Prostate gland (tissue), 2 donors: Measurements from ENCODE around the gene PLXNB3. TPM values are rescaled to one million over a fixed set of nuclear protein-coding genes. Genes with fewer than 3 reads are reported as not detected.

Experiments
- DNase-seq: peaks from one replicate; pipeline ENCODE4 v3.0.0-alpha.2; 2019; ENCODE audit warnings: low spot score
- H3K27ac ChIP-seq, 2 donors: fragments of 200-600 bp; sonication (generic); 2 replicates each; pipeline ENCODE4 v1.5.1; 2017 to 2019
- H3K27me3 ChIP-seq: fragments of 200-600 bp; sonication (generic); replicated peaks from 2 replicates; pipeline ENCODE4 v1.5.1; 2019; ENCODE audit not compliant: insufficient read depth
- H3K36me3 ChIP-seq, 2 donors: fragments of 200-600 bp; sonication (generic); 1 replicate in 1 of 2; 2 replicates in 1 of 2; pipeline versions ENCODE4 v1.5.1 to v1.8.1; 2017 to 2019
- H3K4me1 ChIP-seq: fragments of 200-600 bp; sonication (generic); replicated peaks from 2 replicates; pipeline ENCODE4 v1.5.1; 2019
- H3K4me3 ChIP-seq, 2 donors: fragments of 200-600 bp; sonication (generic); 2 replicates each; pipeline ENCODE4 v1.5.1; 2017 to 2019
- H3K9me3 ChIP-seq: fragments of 200-600 bp; sonication (generic); 2 replicates; pipeline ENCODE4 v1.5.1; 2017
- CTCF ChIP-seq, 4 experiments: fragments of 200-600 bp in 2 of 4; fragments of 450-650 bp in 2 of 4; sonication (generic) in 2 of 4; IDR thresholded peaks; 1 replicate in 3 of 4; 2 replicates in 1 of 4; pipeline ENCODE4 v1.5.1; 2016 to 2019; ENCODE audit warnings: antibody characterized with exemption in 4 of 4, mild to moderate bottlenecking in 2 of 4, moderate library complexity in 2 of 4
- POLR2A ChIP-seq: fragments of 450-650 bp; IDR thresholded peaks from one replicate; pipeline ENCODE4 v1.6.1; 2016; ENCODE audit warnings: antibody characterized with exemption, mild to moderate bottlenecking
- POLR2AphosphoS5 ChIP-seq: sonication (generic); formaldehyde crosslinking; IDR thresholded peaks from one replicate; pipeline ENCODE4 v1.6.1; 2017; ENCODE audit warnings: antibody characterized with exemption
- WGBS: methylation state at CpG from one replicate; pipeline ENCODE4 v1.1.5; 2018; 5-methylcytosine and 5-hydroxymethylcytosine counted together
- intact Hi-C: fragments of 100-400 bp; cut with DNase I; formaldehyde crosslinking; loops from one replicate; pipeline ENCODE4 v1.14.2; 2022
- total RNA-seq, 2 donors: library from RNA; depleted of rRNA; stranded (reverse); fragments of >200 nt; gene quantifications; one replicate each; pipeline ENCODE4 v1.1.0, GENCODE V29; 2016

The PLXNB3 gene
- total RNA-seq, 2 donors from 2014 or later: 20.9 to 52.7 TPM

GRCh38 chrX:153800746-153801145, 36.7 kb downstream of the PLXNB3 start:
- no peaks in the 10 kb centered on the region for H3K9me3 ChIP-seq
- H3K27me3 ChIP-seq: no peaks in the 10 kb centered on the region
- H3K27ac ChIP-seq: no peak overlapping the region
- intact Hi-C loops: no loop called here
- H3K4me1 ChIP-seq: no peaks in the 10 kb centered on the region
- TF ChIP-seq CTCF (IDR thresholded peaks at IDR 0.05) (no peak), POLR2A (no peak), POLR2AphosphoS5 (no peak)
- H3K4me3 ChIP-seq: no peak overlapping the region
- 87% methylated on average over 7 of the region's 7 CpGs for WGBS
- no peak for DNase-seq
- H3K36me3 ChIP-seq: no peaks in the 10 kb centered on the region

- 90% methylated on average over 7 of the region's 8 CpGs for WGBS
- intact Hi-C loops: no loop called here
- DNase-seq: no peak
- Histone ChIP-seq H3K4me3 (no peak overlapping the region), H3K27ac (no peak overlapping the region), H3K4me1 (no peaks in the 10 kb centered on the region), H3K27me3 (no peaks in the 10 kb centered on the region), H3K36me3 (no peaks in the 10 kb centered on the region), H3K9me3 (no peaks in the 10 kb centered on the region)
- TF ChIP-seq POLR2A (no peak), POLR2AphosphoS5 (no peak), CTCF (IDR thresholded peaks at IDR 0.05) (no peak)
Measured at GRCh38 chrX:153801669-153802068, 37.6 kb downstream of the PLXNB3 start.

- intact Hi-C loops: no loop called here
- Histone ChIP-seq H3K4me1 (no peaks in the 10 kb centered on the region), H3K27ac (no peak overlapping the region), H3K36me3 (no peaks in the 10 kb centered on the region), H3K9me3 (no peaks in the 10 kb centered on the region), H3K4me3 (no peak overlapping the region), H3K27me3 (no peaks in the 10 kb centered on the region)
- WGBS: 55% methylated on average over 14 of the region's 14 CpGs
- DNase-seq: no peak
- no peak for TF ChIP-seq POLR2AphosphoS5
Measured at GRCh38 chrX:153802513-153803045, 38.5 kb downstream of the PLXNB3 start.

- Histone ChIP-seq H3K27ac (no peak overlapping the region), H3K36me3 (no peaks in the 10 kb centered on the region), H3K4me1 (no peaks in the 10 kb centered on the region), H3K9me3 (no peaks in the 10 kb centered on the region), H3K27me3 (no peaks in the 10 kb centered on the region), H3K4me3 (no peak overlapping the region)
- WGBS: 93% methylated on average over 38 of the region's 87 CpGs
- no peak for DNase-seq
- no peak for TF ChIP-seq CTCF (IDR thresholded peaks at IDR 0.05)
- no peak for TF ChIP-seq POLR2A
- no peak for TF ChIP-seq POLR2AphosphoS5
- intact Hi-C loops: no loop called here
Measured at GRCh38 chrX:153803211-153804099, 39.4 kb downstream of the PLXNB3 start.

GRCh38 chrX:153804100-153804595, 40.1 kb downstream of the PLXNB3 start:
- H3K9me3 ChIP-seq: no peaks in the 10 kb centered on the region
- no peak overlapping the region for H3K4me3 ChIP-seq
- intact Hi-C loops: no loop called here
- no peak overlapping the region for H3K27ac ChIP-seq
- no CpG with 5 or more reads among the region's 34 CpGs for WGBS
- H3K27me3 ChIP-seq: no peaks in the 10 kb centered on the region
- H3K36me3 ChIP-seq: no peaks in the 10 kb centered on the region
- no peak for DNase-seq
- TF ChIP-seq POLR2AphosphoS5: no peak
- TF ChIP-seq POLR2A: no peak
- no peaks in the 10 kb centered on the region for H3K4me1 ChIP-seq
